HG03196 (cell line): ENCODE measurements around the gene DEF6.
A peak's percentile ranks its signal among the peaks of the same experiment; 100 is the strongest.

Source experiments
- ATAC-seq: cut with Tn5 transposase; IDR thresholded peaks from one replicate; pipeline ENCODE4 v1.9.1; 2021; ENCODE audit not compliant: unreplicated experiment

Gene DEF6

DNA sequence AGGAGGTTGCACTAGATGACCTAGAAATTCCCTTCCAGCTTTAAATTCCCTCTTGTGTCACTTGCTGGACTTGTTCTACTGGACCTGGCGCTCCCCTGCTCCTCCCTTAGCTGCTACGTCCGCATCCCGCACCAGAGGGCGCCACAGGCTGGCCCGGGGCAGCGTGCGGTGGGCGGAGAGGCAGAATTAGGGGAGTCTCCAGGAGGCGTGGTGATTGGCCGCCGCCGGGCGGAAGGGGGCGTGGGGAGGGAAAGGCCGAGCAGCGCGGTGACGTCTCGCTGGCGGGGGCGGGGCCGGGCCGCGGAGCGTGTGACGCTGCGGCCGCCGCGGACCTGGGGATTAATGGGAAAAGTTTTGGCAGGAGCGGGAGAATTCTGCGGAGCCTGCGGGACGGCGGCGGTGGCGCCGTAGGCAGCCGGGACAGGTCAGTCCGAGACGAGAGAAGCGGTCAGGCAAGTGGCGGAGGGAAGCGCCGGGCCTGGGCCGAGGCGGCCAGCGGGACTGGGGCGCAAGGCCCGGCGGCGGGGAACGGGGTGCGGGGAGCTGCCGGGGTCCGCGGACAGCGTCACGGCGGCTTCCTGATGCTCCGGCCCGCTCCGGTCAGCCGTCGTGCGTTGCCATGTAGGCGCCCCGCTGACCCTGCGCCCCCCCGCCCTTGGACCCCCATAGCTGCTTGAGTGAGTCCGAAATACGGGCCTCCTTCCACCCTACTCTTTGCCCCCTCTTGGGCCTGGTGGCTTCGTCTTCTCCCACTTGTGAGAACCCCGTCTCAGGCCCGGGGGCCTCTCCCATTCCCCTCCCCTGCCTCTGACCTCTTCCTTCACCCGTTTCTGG is 44.9 kb downstream of the DEF6 start, which contains the start of gene PPARD:
TSS of gene PPARD (plus strand) at position 301 of the 834 bp plus-strand sequence. CDS start 68,530 bp downstream, outside the sequence.
- ATAC-seq, result peak; percentile 97

DNA sequence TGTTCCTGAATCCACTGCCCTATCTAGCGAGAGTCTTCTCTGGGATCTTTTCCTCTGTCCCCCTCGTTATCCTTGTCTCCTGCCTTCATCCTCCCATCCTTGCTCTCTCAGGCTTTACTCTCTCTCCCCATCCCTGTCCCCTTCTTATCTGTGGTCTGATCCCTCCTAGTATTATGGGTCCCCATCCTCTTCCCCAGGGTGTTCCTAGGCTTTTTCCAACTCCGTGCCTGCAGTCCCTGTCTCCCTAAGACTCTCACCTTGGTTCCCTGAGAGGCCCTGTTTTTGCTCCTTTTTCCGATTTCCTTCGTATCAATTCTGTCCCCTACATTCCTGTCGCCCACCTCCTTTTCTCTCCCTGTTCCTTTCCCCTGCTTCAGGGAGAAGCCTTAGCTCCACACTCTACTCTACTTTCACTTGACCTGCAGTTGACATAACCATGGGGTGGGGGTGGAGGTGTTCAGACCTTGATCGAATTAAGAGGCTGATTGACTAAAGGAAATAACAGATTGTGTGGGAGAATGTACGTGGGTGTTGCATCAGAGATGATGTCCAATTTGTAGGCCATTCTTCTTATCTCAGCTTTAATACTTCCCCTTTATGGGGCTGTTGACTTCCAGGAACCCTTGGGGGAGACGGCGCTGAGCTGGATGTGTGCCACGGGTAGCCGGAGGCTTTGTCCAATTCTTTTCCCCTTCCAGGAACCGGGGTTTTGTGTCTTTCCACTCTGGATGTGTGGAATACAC is 45.6 kb downstream of the DEF6 start:
- no peak for ATAC-seq

DNA sequence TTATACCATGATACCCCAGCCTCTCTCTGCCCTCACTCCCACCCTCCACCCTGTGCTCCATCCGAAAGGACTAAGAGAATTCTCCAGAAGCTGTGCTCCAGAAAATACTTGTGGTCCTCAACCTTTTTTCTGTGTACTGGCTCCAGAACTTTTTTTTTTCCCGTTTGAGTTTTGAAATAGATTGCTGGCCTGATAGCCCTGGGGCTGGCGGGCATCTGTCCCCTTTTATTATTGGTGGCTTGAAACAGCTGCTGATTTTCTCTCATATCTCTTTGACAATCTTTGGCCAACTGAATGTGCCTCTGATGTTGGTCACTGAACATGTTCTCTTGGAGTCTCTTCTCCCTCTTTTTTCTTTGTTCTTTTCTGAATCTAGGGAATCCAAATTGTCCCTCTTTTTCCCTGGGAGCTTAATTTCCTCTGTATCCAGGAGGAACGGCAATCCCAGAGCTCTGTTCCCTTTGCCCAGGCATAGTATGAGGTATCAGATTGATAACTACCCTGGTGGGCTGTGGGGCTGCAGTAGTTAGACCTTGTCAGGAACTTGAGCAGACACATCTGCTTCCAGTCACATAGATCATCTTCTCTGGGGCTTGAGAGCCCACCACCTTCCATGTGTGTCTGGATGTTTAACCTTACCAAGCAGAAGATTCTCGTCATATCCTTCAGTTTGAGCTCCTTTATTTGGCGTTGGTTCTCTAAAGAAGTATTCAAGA is 46.4 kb downstream of the DEF6 start:
- no peak for ATAC-seq

DNA sequence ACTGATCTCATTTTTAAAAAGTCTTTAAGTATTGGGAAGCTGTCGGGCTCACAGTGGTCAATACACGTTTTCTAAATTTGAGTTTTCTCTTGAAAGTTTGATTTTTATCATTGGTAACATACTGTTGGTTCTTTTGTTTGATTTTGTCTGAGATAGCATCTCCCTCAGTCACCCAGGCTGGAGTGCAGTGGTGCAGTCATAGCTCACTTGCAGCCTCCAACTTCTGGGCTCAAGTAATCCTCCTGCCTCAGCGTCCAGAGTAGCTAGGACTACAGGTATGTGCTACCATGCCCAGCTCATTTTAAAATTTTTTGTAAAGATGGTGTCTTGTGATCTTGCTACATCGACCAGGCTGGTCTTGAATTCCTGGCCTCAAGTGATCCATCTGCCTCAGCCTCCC is 53.8 kb downstream of the DEF6 start:
- ATAC-seq, result no peak

DNA sequence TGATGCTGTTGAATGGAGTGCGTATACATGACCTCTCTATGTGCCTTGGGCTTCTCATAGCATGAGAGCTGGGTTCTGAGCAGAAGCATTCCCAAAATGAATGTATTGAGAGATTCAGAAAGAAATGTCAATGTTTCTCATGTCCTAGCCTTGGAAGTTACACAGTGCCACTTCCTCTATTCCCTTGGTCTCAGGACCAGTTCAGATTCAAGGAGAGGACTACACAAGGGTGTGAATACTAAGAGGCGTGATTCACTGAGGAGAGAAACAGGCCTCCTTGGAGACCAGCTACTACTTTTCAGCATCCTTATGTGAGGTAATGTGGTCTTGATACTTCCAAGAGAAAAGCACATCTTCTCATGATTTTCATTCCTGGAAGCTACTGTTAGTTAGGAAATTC is 55.1 kb downstream of the DEF6 start:
- no peak for ATAC-seq

DNA sequence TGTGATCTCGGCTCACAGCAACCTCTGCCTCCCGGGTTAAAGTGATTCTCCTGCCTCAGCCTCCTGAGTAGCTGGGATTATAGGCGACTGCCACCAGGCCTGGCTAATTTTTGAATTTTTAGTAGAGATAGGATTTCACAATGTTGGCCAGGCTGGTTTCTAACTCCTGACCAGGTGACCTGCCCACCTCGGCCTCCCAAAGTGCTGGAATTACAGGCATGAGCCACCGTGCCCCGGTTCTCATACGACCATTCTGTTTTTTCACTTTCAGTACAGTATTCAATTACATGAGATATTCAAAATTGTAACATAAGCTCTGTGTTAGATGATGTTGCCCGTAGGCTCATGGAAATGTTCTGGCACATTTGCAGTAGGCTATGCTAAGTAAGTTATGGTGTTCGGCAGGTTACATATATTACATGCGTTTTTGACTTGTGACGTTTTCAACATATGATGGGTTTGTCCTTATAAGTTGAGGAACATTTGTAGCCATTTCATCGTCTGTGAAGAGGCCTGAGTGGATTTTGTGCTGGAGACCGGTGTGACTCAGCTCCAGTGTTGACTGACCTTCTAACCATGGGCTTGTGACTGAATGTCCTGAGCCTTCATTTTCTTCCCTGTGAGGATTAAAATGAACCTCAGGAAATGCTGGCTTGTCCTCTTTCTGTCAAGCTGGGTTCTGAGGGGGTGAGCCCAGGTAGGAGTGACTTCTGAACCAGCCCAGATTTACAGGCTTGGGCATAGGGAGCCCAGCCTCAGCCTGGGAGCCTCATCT is 56.9 kb downstream of the DEF6 start:
- no peak for ATAC-seq

DNA sequence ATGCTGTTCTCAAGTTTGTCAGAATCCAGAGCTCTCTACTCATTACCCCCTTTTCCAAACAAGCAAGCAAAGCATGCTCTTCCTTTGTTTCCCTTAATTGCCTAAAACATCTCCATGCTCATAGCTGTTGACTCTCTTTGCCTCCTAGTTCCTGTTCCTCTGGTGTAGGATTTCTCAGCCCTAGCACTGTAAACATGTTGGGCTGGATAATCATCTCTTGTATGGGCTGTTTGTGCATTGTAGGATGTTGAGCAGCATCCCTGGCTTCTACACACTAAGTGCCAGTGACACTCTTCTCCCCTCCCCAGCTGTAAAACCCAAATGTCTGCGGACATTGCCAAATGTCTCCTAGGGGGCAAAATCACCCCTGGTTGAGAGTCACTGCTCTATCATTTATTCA is 58.8 kb downstream of the DEF6 start:
- ATAC-seq, result no peak

DNA sequence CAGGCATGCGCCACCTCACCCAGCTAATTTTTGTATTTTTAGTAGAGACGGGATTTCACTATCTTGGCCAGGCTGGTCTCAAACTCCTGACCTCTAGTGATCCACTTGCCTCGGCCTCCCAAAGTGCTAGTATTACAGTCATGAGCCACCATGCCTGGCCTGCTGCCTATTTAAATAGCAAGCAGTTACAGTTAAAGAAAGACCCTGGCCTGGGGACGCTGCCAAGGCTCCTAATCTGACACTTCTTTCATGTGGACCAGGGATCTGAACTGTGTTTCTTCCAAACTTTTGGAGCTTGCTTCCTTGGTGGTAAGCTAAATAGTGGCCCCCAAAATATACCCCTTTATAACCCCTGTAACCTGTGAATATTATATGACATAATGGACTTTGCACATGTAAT is 60.1 kb downstream of the DEF6 start:
- ATAC-seq, result no peak

DNA sequence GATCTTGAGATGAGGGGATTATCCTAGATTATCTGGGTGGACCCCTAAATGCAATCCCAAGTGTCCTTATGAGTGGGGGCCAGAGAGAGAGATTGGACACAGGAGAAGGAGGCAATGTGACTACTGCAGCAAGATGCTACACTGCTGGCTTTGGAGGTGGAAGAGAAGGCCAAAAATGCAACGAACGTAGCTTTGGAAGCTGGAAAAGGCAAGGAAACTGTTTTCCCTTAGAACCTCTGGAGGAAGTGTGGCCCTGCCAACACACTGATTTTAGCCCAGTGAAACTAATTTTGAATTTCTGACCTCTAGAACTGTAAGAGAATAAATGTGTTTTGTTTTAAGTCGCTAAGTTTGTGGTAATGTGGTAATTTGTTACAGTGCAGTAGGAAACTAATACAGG is 60.5 kb downstream of the DEF6 start:
- no peak for ATAC-seq

DNA sequence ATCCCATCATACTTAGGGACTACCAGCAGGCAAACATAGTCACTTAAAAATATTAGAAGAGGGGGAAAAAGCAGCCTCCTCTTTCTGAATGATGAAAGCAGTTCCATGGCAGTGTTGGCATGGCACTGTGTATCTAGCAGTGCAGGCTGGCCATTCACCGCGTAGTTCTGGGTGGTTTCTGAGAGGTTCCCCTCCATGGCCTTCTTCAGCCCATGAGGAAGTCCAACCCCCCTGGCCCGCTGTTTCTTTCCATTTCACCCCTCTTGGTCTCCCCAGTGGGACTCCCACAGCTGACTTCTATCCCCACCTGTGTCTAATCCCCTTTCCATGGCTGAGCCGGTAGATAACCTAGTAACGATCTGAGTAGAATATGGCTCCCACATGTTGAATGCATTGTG is 61.7 kb downstream of the DEF6 start:
- no peak for ATAC-seq

DNA sequence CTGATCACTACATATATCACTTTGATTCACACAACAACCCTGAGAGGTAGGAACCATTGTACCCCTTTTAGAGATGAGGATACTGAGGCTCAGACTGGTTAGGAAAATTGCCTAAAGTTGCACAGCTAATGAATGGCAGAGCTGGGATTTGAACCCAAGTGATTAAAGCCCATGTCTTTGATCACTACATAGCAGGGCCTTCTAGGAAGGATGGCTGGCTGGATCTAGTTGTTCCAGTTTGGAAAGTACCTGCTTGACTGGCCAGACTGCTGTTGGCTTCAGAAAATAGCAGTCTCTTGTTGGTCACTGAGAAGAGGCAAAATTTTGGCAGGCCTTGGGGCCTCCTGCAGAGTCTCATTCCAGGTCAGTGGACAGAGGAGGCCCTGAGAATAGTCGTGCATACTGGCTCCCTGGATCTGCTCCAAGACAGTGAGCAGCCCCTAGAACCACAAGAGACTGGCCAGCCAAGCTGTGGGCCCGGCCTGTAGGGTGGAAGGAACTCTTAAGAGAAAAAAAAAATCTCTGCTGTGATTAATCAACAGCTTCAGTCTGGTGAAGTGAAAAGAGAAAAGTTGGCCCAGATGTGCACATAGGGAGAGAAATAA is 62.2 kb downstream of the DEF6 start:
- no peak for ATAC-seq

DNA sequence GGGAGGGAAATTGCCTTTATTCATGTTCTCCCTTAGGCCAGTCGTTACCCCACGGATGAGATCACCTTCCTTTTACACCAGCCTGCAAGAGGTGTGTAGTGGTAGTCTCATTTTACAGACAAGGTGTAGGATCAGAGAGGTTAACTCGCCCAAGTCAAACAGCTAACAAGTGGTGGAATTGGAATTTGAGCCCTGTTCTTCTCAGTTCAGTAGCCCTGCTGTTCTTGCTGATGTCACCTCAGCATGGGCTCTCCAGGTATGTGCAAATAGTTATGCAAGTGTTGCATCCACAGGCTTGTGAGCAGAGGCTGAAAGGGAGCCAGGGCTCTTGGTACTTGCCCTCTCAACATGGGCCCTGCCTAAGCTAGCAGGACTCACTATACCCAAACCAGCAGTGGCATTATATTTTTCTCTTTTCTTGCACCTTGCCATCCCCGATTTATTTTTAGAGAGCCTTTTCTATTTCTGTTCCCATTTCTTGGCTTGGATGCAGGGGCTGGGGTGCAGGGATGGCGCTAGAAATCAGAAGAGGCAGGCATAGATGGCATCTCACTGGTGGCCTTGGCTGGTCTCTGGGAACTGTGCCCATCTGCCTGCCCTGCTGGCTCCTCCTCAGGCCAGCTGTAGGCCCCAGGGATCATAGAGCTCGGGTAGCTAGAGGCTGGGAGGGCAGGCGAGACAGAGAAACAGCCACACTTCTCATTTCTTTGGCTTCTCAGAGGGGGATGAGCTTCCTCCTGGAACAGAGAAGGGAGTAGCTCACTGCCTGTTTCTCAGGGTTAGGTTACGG is 62.9 kb downstream of the DEF6 start:
- no peak for ATAC-seq

DNA sequence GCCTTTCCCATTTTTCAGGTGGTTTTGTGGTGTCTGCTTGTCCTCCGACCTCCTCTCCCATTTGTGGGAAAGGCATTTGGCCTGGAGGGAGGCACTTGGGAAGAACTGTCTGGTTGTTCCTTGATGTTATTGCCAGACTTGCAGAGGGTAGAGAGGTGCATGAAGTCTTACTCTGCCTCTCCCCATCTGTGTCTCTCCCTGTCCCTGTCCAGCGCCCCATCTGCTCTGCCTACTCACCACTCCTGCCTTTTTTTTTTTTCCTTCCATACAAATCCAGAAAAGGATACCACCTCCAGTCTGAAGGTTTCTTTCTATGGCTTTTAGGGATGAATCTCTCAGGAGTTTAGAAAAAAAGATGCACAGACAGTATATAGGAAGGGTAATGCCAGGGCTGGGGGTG is 64.6 kb downstream of the DEF6 start:
- no peak for ATAC-seq

DNA sequence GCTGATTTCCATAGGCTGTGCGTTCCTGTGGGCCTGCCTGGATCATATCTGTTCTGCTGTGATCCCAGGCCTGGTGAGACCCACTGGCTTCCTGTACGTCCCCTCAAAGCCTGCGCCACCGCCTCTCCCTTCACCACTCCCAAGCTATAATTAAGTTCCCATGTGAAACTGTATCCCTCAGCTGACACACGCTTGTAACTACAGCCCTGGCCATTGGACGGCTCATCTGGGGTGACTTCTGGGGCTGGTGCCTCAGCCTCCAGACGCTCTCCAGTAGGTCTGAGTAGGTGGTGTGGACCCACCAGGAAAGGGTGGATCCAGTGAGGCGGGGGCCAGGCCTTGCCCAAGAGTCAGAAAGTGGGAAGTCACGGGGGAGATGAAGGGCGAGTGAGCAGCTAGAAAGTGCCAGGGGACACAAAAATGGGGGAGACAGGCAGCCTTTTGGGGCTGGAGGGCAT is 65.7 kb downstream of the DEF6 start:
- ATAC-seq, result no peak

DNA sequence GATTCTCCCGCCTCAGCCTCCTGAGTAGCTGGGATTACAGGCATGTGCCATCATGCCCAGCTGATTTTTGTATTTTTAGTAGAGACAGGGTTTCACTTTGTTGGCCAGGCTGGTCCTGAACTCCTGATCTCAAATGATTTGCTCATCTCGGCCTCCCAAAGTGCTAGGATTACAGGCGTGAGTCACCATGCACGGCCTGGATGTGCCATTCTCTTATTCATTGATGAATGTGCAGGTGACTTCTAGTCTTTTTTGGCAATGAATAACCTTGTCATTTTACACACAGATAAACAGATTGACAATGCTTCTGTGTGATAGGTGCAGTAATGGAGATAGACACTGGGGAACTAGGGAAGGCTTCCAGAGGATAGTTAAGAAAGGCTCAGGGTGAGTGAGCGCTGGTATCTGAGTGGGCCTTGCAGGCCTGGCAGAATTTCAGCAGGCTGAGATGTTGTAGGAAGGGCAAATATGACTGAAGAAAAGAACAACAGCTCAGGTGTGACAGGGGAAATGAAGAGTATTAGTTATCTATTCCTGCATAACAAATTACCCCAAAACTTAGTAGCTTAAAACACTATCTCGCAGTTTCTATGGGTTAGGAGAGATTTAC is 68.1 kb downstream of the DEF6 start:
- no peak for ATAC-seq

DNA sequence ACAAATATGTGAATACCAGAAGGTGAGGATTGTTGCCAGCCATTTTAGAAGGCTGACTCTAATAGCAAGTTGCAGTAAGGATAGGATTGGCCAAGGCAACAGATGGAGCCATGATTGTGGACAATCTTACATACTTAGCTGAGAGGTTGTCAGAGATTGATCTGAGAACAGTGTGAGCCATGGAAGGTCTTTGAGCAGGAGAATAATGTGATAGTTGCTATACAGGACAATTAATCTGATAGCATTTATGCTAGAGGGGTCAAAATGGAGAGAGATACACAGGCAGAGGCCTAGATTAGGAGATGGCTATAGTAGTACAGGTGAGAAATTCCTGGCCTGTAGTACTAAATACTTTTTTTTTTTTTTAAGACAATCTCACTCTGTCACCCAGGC is 68.6 kb downstream of the DEF6 start:
- no peak for ATAC-seq

DNA sequence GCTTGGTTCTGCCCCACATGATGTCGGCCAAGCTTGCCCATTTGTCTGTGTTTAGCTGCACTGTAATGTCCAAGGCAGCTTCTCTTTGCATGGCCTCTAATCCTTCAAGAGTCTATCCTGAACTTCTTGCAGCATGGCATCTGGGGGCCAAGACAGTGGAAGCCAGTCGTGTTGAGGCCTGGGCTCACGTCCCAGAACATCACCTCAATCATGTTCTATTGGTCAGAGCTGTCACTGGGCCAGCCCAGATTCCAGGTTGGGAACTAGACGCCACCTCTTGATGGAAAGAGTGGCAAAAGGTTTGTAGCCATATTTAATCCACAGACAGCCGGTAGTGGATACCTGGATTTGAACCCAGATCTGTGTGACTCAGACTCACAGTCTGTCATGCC is 70.0 kb downstream of the DEF6 start:
- ATAC-seq, result no peak

DNA sequence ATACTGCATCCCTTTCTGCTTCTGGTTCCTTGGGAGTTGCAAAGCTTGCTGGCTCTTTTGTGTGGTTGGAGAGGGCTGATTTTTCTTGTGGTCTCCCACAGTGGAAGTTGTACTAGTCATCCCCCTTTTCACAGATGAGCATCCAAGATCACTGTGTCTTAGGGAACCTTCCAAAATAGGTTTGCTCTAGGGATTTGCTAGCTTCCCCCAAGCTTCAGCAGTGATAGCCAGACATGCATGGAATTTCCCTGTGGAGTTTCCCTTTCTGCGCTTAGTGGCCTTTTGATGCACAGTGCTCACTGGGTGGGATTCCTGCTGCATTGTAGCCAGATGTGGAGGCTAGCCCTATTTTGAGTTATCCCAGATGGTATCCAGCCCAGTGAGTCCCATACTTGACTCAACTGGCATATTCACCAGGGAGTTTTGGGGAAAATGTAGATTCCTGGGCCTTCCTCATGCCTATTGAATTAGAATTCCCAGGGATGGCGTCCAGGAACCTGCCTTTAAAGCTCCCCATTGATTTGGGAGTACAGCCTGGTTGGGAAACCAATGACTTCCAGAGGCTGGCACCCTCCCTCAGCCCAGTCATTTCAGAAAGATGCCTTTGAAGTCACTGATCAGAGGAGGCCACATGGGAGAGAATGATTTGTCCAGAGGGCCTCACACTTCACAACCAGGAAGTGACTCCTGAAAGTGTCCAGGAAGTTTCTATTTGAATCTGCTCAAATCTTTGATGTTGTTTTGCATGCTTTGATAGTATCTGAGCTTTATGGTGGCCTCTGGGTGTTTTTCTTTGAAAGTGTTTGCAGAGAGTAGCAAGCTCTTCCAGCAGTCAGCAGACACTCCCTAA is 70.6 kb downstream of the DEF6 start:
- no peak for ATAC-seq
